ENCODE results near the gene ZNF609.

GRCh38 chr15:64624242-64624641, 163.9 kb downstream of the ZNF609 start:
- TF ChIP-seq, protein P1, sequence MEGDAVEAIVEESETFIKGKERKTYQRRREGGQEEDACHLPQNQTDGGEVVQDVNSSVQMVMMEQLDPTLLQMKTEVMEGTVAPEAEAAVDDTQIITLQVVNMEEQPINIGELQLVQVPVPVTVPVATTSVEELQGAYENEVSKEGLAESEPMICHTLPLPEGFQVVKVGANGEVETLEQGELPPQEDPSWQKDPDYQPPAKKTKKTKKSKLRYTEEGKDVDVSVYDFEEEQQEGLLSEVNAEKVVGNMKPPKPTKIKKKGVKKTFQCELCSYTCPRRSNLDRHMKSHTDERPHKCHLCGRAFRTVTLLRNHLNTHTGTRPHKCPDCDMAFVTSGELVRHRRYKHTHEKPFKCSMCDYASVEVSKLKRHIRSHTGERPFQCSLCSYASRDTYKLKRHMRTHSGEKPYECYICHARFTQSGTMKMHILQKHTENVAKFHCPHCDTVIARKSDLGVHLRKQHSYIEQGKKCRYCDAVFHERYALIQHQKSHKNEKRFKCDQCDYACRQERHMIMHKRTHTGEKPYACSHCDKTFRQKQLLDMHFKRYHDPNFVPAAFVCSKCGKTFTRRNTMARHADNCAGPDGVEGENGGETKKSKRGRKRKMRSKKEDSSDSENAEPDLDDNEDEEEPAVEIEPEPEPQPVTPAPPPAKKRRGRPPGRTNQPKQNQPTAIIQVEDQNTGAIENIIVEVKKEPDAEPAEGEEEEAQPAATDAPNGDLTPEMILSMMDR (conservative IDR thresholded peaks at IDR 0.05; ENCODE audit: low read depth, low read length) = no peak
- TF ChIP-seq EZH2 (IDR thresholded peaks at IDR 0.05; ENCODE audit: borderline replicate concordance, low read depth, low read length, poor library complexity, severe bottlenecking) = no peak

Measured in A673 (cell line).